ENCODE measurements around the gene UNC79. TPM values are rescaled to one million over a fixed set of nuclear protein-coding genes. Genes with fewer than 3 reads are reported as not detected.

UNC79 gene
- total RNA-seq, 4 donors from 2014 or later: not detected

DNA sequence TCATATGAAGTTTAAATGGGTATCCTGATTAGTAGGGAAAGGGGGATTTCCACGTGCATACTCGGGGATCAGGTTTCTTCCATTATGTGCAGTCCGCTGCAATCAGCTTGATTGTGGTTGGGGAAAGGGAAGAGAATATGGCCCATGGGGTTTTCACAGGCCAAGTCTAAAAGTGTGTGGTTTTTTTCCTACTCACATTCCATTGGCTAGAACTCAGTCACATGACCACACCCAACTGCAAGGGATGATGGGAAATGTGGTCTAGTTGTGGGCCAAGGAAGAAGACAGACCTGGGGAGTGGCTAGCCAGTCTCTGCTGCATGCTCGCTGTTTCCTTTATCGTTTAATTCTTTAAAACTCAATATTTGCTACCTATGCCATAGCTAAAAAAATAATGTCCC is 252.5 kb downstream of the UNC79 start:
- H3K27ac ChIP-seq: no peak overlapping the region
- TF ChIP-seq, protein P1, sequence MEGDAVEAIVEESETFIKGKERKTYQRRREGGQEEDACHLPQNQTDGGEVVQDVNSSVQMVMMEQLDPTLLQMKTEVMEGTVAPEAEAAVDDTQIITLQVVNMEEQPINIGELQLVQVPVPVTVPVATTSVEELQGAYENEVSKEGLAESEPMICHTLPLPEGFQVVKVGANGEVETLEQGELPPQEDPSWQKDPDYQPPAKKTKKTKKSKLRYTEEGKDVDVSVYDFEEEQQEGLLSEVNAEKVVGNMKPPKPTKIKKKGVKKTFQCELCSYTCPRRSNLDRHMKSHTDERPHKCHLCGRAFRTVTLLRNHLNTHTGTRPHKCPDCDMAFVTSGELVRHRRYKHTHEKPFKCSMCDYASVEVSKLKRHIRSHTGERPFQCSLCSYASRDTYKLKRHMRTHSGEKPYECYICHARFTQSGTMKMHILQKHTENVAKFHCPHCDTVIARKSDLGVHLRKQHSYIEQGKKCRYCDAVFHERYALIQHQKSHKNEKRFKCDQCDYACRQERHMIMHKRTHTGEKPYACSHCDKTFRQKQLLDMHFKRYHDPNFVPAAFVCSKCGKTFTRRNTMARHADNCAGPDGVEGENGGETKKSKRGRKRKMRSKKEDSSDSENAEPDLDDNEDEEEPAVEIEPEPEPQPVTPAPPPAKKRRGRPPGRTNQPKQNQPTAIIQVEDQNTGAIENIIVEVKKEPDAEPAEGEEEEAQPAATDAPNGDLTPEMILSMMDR (IDR thresholded peaks at IDR 0.05): no peak
- TF ChIP-seq POLR2A (IDR thresholded peaks at IDR 0.05): no peak
- no peak overlapping the region for H3K4me3 ChIP-seq
- no peak for DNase-seq
- H3K36me3 ChIP-seq: no peaks in the 10 kb centered on the region
- no peaks in the 10 kb centered on the region for H3K9me3 ChIP-seq
- H3K27me3 ChIP-seq: no peaks in the 10 kb centered on the region
- H3K4me1 ChIP-seq: no peaks in the 10 kb centered on the region

DNA sequence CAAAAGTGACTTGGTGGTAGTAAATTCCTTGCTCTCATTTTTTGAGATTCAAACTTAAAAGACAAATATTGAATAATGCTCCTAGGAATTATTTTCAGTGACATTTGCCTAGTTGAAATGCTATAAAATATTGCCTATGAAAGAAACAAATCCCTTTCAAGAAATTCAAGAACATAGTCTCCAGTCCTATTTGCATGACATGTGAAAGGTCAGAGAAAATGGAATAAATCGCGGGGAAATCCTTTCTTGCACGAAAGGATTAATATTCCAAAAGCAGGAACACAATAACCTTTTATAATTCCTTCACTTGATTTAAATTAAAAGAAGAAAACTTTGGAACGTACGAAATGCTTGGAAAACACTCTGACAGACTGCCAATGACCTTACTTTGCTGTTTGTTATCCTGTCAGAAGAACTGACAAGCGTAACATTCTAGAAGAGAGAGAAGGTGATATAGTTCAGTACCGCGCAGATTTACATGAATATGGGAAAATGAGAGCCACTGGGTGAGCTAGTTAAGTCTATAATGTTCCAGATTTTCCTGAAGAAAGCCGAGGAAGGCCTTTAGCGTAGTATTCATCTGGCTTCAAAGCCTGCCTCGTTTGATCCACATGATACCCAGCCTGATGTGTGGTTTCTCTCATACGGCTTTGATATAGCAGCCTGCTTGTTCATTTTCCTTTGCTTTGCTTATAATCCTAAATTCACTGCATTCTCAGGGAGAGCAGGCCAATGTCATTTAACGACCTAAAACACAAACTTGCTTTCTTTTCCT is 254.6 kb downstream of the UNC79 start:
- TF ChIP-seq POLR2A (IDR thresholded peaks at IDR 0.05): no peak
- TF ChIP-seq, protein P1 (IDR thresholded peaks at IDR 0.05): no peak
- H3K4me3 ChIP-seq: no peak overlapping the region
- H3K36me3 ChIP-seq: no peaks in the 10 kb centered on the region
- no peaks in the 10 kb centered on the region for H3K9me3 ChIP-seq
- H3K4me1 ChIP-seq: no peaks in the 10 kb centered on the region
- H3K27me3 ChIP-seq: no peaks in the 10 kb centered on the region
- no peak for DNase-seq
- H3K27ac ChIP-seq: no peak overlapping the region

DNA sequence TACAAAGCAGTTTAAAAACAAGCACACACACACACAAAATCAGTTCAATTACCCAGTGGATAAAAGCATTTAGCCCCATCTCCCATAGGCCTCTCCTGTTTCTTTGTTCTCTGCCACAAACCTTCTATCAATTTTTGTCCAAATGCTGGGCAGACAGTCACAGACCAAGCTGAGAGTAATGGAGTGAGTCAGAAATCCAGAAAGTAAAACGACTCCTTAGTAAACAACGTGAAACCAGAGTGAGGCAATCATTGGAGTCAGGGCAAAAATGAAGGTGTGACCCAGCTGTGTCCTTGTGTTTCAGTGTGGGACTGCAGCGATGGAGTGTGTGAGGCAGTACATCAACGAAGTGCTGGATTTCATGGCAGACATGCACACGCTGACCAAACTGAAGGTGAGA is 255.5 kb downstream of the UNC79 start:
- H3K27me3 ChIP-seq: no peaks in the 10 kb centered on the region
- no peaks in the 10 kb centered on the region for H3K36me3 ChIP-seq
- no peak overlapping the region for H3K27ac ChIP-seq
- no peak for DNase-seq
- TF ChIP-seq, protein P1 (IDR thresholded peaks at IDR 0.05): no peak
- no peak for TF ChIP-seq POLR2A (IDR thresholded peaks at IDR 0.05)
- H3K4me1 ChIP-seq: no peaks in the 10 kb centered on the region
- H3K4me3 ChIP-seq: no peak overlapping the region
- H3K9me3 ChIP-seq: no peaks in the 10 kb centered on the region

DNA sequence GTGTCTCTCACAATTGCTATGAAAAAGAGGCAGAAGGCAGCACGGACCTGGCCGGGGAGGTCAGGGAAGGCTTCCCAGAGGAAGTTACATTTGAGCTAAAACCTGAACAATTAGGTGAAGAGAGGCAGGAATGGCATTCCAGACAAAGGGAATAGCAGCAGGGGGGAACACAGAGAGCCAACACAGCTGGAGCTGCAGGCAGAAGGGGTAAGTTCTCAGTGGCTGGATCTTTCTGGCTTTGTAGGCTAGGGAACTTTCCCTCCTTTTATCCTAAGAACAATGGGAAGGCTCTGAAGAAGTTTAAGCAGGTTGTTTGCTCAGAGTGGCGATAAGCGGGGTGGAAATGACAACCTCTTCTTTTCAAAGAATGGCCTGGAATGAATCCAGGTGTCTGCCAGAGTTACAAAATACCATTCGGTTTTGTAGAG is 257.5 kb downstream of the UNC79 start:
- H3K9me3 ChIP-seq: no peaks in the 10 kb centered on the region
- TF ChIP-seq POLR2A (IDR thresholded peaks at IDR 0.05): no peak
- TF ChIP-seq, protein P1 (IDR thresholded peaks at IDR 0.05): no peak
- no peak overlapping the region for H3K4me3 ChIP-seq
- no peaks in the 10 kb centered on the region for H3K36me3 ChIP-seq
- no peaks in the 10 kb centered on the region for H3K27me3 ChIP-seq
- no peak overlapping the region for H3K27ac ChIP-seq
- DNase-seq: no peak
- H3K4me1 ChIP-seq: no peaks in the 10 kb centered on the region

DNA sequence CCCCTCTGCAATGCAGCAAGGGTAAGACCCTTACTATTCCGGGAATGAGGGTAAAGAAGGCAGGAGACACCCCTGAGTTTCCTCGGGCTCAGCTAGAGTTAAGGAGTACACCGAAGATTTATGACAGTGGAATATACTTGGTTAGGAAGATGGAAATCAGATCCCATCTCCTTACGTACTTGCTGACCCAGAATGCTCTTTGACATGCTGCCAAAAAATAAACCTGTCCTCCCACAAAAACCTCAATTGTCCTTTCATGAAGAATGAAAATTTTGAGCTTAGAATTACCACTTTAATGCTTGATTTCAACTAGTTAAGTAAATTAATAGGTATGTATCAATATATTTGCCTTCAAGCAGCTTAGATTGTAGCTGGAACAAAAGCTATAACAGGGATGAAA is 258.1 kb downstream of the UNC79 start:
- TF ChIP-seq POLR2A (IDR thresholded peaks at IDR 0.05): no peak
- TF ChIP-seq, protein P1 (IDR thresholded peaks at IDR 0.05): no peak

More for the DNA sequence above, 258.1 kb downstream of the UNC79 start:
- Histone ChIP-seq H3K36me3 (no peaks in the 10 kb centered on the region), H3K27ac (no peak overlapping the region), H3K4me3 (no peak overlapping the region), H3K27me3 (no peaks in the 10 kb centered on the region), H3K9me3 (no peaks in the 10 kb centered on the region), H3K4me1 (no peaks in the 10 kb centered on the region)
- DNase-seq: no peak

Data from Peyer's patch (tissue), 4 donors.